CD4-positive, alpha-beta T cell treated with Interferon alpha-2 for 1 hour (primary cell): ENCODE measurements around the gene POLR1G.
A peak's percentile ranks its signal among the peaks of the same experiment; 100 is the strongest.

ENCODE experiments used
- DNase-seq, 2 donors: peaks; one replicate each; pipeline ENCODE4 v3.0.0-alpha.2; 2020 to 2022

Gene POLR1G, protein sequence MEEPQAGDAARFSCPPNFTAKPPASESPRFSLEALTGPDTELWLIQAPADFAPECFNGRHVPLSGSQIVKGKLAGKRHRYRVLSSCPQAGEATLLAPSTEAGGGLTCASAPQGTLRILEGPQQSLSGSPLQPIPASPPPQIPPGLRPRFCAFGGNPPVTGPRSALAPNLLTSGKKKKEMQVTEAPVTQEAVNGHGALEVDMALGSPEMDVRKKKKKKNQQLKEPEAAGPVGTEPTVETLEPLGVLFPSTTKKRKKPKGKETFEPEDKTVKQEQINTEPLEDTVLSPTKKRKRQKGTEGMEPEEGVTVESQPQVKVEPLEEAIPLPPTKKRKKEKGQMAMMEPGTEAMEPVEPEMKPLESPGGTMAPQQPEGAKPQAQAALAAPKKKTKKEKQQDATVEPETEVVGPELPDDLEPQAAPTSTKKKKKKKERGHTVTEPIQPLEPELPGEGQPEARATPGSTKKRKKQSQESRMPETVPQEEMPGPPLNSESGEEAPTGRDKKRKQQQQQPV

DNA sequence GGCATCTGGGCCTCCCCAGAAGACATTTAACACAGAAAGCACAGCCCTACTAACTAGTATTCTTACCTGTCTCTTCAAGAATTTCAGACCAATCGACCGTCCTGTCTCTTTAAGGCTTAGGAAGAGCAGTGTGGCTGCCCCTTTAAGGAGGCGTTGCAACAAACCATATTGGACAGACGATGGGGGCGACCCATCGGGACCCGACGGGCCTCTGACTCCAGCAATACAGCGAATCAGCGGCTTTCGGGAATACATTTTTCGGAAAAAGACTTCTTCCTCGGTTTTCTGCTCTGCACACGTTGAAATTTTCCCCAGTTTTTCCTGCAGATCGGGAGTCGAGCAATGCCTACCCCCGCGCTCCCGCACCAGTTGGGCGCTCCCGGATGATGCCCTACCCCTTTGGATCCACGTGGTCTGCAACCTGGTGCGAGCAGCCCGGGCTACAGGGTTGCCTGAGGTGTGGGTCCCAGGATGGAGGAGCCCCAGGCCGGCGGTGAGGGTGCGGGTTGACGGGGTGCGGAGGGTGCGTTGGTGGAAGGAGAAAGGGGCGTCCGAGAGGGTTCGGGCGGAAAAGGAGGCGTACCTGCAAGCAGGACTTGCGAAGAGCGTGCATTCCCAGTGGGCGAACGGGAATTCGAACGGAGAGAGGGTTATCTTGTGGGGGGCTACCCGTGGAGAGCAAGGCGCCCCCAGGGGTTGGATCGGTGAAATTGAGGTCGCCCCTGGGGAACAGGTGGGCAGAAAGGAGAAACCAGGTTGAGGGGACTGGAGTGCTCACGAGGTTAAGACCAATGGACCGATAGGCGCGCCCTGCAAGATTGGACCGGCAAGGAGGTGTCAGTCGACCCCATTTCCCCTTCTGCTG is at the start of gene POLR1G:
TSS of gene POLR1G (plus strand) at position 419 of the 865 bp plus-strand sequence. CDS start at position 472, 53 bp downstream.
- peak; percentile 70 to 84 for DNase-seq

DNA sequence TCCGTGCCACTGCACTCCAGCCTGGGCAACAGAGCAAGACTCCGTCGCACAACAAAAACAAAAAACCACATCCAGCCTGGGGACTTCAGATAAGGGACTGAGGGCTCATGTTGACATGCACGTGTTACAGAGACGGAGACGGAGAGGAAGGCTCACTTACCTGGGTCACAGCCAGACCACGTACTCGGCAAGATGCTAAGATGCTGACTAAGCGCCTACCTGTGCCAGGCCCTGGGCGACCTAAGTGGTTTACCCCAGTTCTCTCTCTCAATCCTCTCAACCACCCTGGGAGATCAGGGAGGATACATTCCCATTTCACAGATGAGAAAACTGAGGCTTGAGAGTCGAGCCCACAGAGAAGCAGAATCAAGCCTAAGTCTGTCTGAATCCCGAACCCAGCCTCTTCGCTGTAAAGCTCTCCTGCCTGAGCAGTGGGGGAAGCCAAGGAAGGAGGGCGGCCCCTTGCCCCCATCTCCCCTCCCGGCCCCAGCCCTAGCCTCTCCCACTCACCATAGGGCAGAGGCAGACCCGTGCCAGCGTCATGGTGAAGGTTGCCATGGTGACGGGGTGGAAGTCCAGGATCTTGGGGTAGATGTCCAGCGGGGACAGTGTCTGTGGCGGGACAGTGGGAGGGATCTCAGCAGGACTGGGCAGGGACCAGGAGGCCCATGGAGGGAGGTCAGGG is 49.5 kb upstream of the POLR1G start:
- no peak for DNase-seq

DNA sequence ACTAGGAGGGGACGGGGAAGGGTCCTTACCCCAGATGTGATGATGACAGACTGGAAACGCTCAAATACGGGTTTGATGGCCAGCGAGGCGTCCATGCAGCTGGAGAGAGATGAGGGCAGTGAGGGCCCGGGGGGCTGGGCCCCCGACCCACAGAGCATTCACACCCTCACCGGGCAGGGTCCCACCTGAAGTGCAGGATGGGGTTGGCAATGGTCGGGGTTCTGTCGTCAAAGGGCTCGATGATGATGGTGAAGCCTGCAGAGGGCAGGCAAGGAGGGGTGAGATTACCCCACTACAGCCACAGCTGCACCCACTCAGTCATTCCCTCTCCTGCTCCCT is 49.0 kb upstream of the POLR1G start:
- DNase-seq, result no peak

DNA sequence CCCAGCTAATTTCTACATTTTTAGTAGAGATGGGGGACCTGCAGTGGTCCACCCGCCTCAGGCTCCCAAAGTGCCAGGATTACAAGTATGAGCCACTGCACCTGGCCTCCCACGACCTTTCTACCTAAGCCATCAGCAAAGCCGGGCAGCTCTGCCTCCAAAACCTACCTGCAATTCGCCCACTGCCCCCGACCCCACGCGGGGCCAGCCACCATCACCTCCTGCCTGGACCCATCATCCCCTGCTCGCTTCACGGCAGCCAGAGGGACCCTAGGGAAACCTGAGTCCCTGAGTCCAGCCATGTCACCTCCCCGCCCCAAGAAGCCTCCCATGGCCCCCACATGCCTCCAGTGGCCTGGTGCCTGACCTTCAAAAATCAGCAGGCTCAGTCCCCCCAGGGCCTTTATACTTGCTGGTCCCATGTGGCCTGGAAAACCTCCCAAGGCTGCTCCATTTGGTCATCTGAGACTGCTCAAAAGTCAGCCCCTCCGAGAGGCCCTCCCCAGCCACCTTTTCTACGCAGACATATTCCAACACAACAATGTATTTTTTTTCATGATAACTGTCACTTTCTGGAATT is 48.1 kb upstream of the POLR1G start:
- DNase-seq, result no peak

DNA sequence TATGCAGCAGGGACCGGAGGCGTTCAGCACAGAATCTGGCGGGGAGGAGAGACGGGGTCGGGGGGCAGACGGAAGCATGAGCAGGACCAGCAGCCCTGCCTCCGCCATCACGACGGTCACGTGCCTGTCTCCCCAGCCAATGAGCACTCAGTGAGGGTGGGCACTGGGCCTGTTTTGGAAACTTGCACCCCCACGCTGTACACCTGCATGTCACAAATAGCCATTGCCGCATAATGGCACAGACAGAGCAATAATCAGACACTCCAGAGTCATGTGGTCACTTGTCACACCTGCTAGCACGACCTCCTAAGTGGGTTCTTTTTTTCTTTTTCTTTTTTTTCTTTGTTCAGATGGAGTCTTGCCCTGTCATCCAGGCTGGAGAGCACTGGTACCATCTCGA is 44.8 kb upstream of the POLR1G start:
- no peak for DNase-seq

DNA sequence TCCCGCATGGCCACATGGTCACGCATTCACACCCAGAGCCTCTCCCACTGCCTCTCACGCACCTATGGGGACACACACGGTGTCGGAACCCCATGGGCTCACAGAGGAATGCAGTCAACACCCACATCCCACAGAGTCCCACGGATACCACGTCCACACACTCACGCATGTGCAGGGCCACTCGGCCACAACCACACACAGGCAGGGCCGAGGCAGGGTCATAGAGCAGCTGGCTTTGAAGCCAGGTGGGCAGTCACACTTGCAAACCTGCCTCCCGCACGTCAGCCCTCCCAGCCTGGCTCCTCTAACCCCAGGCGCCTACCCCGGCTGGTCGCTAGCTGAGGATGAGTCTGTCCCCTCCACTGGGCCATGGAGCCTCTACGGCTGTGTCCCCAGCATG is 44.2 kb upstream of the POLR1G start:
- DNase-seq, result no peak

DNA sequence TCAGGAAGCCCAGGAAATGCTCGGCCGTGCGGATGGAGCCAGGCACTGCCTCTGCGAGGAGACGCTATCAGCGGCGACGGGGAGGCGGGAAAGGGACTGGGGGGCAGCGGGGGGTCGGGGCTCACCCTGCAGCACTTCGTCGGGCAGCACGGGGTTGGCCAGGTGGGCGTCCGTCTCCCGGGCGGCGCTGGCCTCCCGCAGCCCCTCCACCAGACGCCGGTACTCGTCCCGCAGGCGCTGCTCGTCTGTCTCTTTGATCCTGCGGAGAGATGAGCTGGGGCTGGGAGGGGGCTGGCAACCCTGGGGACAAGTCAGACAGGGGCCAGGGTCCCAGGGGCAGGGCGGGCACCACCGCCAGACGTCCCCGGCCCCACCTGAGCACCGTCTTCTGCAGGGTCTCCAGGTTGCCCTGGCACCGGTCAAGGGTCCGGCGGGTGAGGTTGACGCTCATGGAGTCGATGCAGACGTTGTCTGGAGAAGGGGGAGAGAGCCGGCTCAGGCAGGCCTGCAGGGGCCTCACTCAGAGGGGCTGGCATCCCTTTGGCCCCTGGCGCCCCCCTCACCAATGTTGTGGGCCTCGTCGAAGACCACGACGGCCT is 42.5 kb upstream of the POLR1G start:
- DNase-seq, result no peak

DNA sequence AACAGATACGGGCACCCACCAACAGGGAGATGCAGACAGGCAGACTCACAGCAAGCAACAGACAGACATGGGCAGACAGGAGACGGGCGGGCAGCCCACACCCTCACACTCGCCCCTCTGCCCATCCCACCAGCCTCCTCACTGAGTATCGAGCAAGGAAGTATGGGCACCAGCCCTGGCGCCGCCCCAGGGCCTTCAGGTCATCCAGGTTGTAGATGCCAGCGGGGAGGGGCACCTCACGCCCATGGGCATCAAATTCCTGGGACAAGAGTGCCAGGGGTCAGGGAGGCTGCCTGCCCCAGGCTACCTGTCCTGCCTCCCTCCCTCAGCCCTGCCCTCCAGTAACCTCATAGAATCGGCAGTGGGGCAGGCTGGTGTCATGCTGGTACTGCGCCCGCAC is 41.7 kb upstream of the POLR1G start:
- DNase-seq, result no peak

DNA sequence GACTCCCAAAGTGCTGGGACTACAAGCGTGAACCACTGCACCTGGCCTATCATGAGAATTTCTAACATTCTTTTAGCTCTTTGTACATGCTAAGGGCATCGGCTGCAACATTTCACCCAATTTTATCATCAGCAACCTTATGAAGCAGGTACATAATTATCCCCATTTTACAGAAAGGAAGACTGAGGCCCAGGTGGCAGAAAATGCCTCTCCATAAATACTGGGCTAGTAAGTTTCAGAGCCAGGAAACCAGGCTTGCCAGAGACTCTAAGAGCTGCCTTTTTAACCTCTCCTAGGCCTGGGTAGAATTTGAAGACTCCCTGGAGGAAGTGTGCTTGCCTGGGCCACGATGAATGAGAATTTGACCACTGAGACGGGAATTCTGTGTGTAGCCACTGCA is 38.3 kb upstream of the POLR1G start:
- no peak for DNase-seq

DNA sequence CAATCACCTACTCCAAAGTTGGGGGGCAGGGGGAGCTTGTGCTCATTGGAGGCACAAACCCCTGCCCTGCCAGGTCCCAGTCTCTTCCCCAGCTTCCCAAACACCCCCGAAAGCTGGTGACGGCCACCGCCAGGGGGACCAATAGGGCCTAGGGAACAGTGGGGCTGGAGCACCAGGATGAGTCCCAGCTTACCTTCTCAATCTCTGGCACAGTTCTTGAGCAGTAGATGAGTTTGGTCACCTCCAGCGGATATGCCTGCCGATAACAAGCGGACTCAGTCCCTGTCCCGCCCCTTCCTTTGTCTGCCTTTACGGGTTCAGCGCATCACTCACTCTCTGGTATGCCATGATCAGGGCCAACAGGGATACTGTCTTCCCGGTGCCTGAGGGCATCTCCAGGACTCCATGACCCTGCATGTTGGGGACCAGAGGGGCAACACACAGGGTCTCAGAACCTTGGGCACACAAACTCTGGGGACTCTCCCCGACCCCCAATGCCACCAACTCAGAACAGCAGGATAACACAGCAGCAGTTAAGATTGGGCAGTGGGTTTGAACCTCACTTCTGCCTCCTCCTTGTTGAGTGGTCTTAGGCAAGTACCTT is 37.6 kb upstream of the POLR1G start:
- no peak for DNase-seq

DNA sequence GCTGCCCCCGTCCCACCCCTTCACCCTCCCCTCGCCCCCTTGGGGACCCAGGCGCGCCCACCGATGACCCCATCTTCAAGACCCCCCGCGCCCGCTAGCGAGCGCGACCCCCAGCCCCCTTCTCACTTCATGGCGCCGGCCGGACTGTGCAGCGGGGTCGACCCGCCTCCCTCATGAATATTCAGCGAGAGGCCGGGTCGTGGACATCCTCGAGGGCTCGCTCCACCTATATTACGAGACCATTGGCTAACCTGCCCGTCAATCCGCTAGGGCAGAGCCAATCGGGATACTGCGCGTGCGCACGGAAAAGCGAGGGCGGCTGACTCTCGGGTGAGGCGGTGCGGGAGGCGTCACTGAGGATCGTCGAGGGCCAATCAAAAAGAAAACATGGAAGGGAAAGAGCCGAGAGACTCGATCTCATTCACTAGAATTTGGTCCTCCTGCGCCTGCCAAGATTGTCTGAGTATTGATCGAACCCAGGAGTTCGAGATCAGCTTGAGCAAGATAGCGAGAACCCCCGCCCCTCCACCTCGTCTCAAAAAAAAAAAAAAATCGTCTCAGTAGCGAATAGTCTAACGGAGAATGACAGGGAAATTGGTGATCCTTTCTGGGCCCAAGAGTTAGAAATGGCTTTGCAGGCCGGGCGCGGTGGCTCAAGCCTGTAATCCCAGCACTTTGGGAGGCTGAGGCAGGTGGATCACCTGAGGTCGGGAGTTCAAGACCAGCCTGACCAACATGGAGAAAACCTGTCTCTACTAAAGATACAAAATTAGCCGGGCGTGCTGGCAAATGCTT is 35.8 kb upstream of the POLR1G start, which contains the start of gene ERCC2:
TSS of gene ERCC2 (minus strand) at position 164 of the 795 bp plus-strand sequence. CDS start at position 131, 33 bp downstream.
- DNase-seq, result peak; percentile 98 to 100

DNA sequence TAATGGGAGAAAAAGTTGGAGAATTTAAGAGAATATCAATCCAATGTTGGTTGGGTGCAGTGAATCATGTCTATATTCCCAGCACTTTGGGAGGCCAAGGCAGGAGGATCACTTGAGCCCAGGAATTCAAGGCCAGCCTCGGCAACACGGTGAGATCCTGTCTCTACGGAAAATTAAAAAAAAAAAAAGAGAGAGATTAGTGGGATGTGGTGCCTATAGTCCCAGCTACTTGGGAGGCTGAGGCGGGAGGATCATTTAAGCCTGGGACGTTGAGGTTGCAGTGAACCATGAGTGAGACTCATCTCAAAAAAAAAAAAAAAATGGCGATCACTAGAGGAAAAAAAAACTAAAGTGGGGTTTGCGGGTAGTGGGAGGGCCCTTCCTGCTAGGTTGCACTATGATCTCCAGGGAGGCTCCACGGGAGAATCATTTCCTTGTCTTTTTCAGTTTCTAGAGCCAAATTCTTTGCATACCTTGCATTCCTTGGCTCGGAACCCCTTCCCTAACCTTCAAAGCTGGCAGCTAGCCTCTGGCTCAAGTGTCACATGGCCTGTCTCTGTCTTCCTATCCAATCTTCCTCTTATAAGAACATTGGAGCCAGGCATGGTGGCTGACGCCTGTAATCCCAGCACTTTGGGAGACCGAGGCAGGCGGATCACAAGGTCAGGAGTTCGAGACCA is 30.3 kb upstream of the POLR1G start:
- DNase-seq, result no peak

DNA sequence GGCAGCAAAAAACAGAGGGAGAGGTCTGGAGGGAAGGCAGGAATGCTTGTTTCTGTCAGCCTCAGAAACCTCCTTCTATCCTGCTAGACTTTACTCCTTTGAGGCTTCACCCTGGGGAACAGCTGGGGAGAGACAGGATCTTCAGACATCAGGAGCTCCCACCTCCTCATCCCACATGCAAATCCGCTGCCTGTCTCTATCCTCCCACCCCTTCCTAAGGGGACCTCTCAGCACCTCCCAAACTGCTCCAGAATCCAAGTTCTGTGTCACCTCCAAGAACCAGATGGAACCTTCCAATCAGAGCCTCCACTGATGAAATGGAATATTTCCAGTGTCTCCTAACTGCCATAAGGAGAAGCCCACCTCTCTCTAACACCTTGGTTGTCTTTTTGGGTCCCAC is 26.3 kb upstream of the POLR1G start:
- DNase-seq, result no peak

DNA sequence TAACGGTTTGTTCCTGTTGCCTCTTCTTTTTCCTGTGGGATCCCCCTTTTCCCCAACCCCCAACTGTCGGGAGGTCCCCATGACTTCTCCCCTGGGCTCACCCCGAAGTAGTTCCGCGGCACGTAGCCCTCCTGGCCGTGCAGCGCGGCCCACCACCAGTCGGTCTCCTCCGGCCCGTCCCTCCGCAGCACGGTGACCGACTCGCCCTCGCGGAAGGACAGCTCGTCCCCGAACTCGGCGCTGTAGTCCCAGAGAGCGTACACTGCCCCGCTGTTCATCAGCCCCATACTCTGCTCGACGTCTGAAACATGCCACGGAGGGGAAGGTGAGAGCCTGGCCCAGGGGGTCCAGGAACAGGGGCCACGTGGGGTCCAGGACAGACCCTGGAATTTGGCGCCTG is 24.0 kb upstream of the POLR1G start:
- DNase-seq, result no peak

DNA sequence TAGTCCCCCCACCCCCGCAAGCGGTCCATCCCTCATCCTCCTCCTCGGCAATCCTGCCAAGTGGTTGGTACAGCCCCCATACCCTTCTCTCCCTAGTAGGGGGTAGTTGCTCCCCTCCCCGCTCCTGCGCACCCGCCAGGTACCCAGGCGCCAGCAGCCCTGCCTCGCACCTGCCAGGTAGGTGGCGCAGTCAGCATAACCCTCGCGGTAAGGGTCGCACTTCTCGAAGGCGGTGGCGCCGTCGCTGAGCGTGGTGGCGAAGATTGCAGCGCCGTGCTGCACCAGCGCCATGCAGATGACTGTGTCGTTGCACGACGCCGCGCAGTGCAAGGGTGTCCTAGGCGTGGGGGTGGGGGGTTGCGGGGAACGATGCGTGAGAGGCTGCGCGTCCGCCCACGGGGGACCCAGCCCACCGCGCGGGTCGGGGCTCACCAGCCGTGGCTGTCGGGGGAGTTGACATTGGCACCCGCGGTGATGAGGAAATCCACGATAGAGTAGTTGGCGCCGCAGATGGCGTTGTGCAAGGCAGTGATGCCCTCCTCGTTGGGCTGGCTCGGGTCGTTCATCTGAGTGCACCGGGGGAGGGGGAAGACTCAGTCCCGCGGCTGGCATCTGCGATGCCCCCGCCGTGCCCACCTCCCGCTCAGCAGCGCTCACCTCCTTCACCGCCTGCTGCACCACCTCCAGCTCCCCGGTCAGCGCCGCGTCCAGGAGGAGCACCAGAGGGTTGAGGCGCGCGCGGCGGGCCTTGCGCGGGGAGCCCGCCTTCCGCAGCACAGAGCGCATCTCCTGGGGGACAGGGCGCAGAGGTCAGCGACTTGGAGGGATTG is 20.8 kb upstream of the POLR1G start:
- DNase-seq, result no peak

DNA sequence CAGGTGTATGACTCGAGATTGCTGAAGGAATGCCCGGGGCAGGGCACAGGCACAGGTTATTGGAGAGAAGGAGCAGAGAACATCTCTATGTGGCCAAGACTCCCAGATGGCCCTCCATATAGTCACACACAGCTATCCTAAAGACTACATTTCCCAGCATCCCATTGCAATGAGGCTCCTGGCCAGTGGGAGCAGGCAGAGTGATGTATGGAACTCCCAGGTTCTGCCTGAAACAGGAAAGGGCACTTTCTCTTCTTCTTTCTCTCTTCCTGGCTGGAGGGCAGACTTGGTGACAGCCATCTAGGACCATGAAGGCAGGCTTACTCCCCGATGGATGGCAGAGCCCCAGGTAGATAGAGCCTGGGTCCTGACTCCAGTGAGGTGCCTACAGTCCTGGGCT is 15.1 kb upstream of the POLR1G start:
- no peak for DNase-seq

DNA sequence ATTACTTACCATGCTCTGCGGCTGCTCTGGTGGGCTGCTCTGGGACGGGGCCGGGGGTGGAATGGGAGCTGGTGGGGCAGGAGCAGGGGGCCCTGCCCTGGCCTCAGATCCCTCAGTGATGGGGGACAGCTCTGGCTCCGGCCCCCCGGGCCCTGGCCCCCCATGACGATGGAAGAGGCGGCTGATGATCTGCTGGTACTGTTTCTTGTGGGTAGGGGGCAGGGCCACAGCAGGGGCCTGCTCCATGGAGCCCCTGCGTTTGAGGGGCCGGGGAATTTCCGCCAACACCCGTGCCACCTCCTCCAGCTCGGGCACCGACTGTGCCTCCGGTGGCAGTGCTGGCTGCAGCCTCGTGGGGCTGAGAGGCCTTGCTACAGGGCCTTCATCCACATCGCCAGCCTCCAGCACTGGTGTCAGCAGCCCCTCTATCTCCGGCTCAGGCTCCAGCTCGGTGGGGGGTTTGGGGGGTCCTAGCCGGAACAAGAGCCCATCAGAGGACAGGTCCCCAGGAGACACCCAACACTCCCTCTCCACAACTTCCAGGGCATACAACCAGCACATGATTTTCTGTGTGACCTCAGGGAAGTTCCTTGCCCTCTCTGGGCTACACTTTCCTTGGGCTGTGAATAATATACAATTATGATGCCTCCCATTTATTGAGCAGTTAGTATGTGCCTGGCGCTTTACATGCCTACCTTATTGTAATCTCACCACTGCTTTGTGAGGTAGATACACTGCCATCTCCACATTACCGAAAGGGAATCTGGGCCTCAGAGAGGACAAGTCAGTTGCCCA is 14.4 kb upstream of the POLR1G start:
- DNase-seq, result no peak

DNA sequence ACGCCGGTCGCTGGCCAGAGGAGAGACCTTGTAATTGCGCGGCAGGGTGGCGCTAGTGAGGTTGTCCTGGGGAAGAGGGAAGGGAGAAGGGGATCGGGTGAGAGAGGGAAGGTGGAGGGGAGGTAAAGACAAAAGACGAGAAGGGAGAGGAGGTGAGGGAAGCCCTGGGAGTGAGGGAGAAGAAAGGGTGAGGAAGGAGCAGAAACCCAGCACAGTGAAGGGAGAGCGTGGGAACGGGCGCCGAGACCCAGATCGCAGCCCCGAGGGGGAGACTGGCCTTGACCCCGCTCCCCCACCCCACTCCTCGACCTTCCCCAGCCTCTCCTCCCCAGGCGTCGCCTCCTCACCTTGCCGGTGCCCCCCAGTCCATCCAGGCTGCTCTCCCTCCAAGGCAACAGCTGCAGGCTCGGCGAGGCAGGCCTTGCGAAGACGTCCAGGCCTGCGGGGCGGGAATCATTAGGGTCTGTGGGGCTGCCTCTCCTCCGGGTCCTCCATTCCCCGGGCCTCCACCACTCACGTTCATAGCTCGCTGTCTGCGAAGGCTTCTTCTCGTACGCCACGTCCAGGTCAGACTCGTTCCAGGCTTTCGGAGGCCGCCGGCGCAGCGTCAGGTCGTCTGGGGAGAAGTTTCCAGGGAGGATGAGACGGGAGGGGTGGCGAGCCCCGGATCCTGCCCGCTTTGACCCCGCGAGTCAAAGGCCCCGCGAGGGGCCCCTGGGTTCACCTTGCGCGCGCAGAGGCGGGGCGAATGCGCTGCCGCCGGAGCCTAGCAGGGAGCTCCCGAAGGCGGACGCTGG is 10.4 kb upstream of the POLR1G start:
- no peak for DNase-seq
